CD14-positive monocyte (primary cell): ENCODE results near the gene ANTKMT. TPM values are rescaled to one million over a fixed set of nuclear protein-coding genes. Genes with fewer than 3 reads are reported as not detected.
A peak's percentile ranks its signal among the peaks of the same experiment; 100 is the strongest.

Source experiments
- DNase-seq, 3 donors: peaks; one replicate each; pipeline ENCODE4 v3.0.0-alpha.2; 2011 to 2022
- H2AFZ ChIP-seq: 2 replicates; pipeline ENCODE4 v1.6.0; 2012; ENCODE audit warnings: mild to moderate bottlenecking, low read depth, low read length, inconsistent platforms; ENCODE audit not compliant: insufficient read depth, poor library complexity, severe bottlenecking
- H3K27ac ChIP-seq, 2 donors: 1 replicate in 1 of 2; 2 replicates in 1 of 2; pipeline ENCODE4 v1.5.1; 2012 to 2013; ENCODE audit warnings: low read length in 2 of 2, control low read depth in 1 of 2, inconsistent platforms in 1 of 2, low read depth in 1 of 2, mild to moderate bottlenecking in 1 of 2
- H3K27me3 ChIP-seq, 2 donors: one replicate each; pipeline versions ENCODE4 v1.6.0 to v1.6.1; 2011 to 2013; ENCODE audit warnings: low read length in 2 of 2; ENCODE audit not compliant: control insufficient read depth in 2 of 2, insufficient read depth in 2 of 2
- H3K36me3 ChIP-seq, 2 donors: replicated peaks in 1 of 2; 1 replicate in 1 of 2; 2 replicates in 1 of 2; pipeline versions ENCODE4 v1.5.1 to v1.6.1; 2012 to 2013; ENCODE audit warnings: low read length in 2 of 2, control low read depth in 1 of 2, inconsistent platforms in 1 of 2, mild to moderate bottlenecking in 1 of 2; ENCODE audit not compliant: insufficient read depth in 2 of 2, control insufficient read depth in 1 of 2
- H3K4me1 ChIP-seq, 2 donors: 1 replicate in 1 of 2; 2 replicates in 1 of 2; pipeline versions ENCODE4 v1.5.1 to v1.6.1; 2012 to 2013; ENCODE audit warnings: low read length in 2 of 2, control low read depth in 1 of 2, inconsistent platforms in 1 of 2, mild to moderate bottlenecking in 1 of 2, moderate library complexity in 1 of 2; ENCODE audit not compliant: insufficient read depth in 2 of 2, control insufficient read depth in 1 of 2
- H3K4me2 ChIP-seq: replicated peaks from 2 replicates; pipeline ENCODE3; 2012; ENCODE audit warnings: low read length, moderate library complexity, mild to moderate bottlenecking; ENCODE audit not compliant: poor library complexity, severe bottlenecking; ENCODE audit errors: extremely low read depth
- H3K4me3 ChIP-seq, 3 experiments: fragments of 200-600 bp in 1 of 3; sonication (generic) in 1 of 3; replicated peaks in 1 of 3; 1 replicate in 2 of 3; 2 replicates in 1 of 3; pipeline ENCODE4 v1.5.1; 2011 to 2013; ENCODE audit warnings: low read length in 3 of 3, mild to moderate bottlenecking in 3 of 3, control low read depth in 2 of 3, low read depth in 2 of 3, inconsistent platforms in 1 of 3, moderate library complexity in 1 of 3
- H3K79me2 ChIP-seq: 2 replicates; pipeline ENCODE4 v1.6.0; 2012; ENCODE audit warnings: mild to moderate bottlenecking, control low read depth, inconsistent platforms, low read length, moderate library complexity; ENCODE audit not compliant: insufficient read depth
- H3K9ac ChIP-seq: 2 replicates; pipeline ENCODE4 v1.6.0; 2017; ENCODE audit warnings: low read length, mild to moderate bottlenecking; ENCODE audit not compliant: insufficient read depth, poor library complexity, severe bottlenecking
- H3K9me3 ChIP-seq, 2 donors: replicated peaks in 1 of 2; 1 replicate in 1 of 2; 2 replicates in 1 of 2; pipeline versions ENCODE4 v1.5.1 to v1.6.1; 2012 to 2013; ENCODE audit warnings: low read length in 2 of 2, control low read depth in 1 of 2; ENCODE audit not compliant: control insufficient read depth in 1 of 2, insufficient read depth in 1 of 2
- H4K20me1 ChIP-seq: 2 replicates; pipeline ENCODE4 v1.6.0; 2012; ENCODE audit warnings: mild to moderate bottlenecking, low read length, control low read depth, moderate library complexity; ENCODE audit not compliant: insufficient read depth
- H3K27ac Mint-ChIP-seq, 7 donors: one replicate each; pipeline ENCODE4 v1.8.0; 2020; ENCODE audit warnings: mild to moderate bottlenecking in 7 of 7, mixed read lengths in 7 of 7, moderate library complexity in 6 of 7, inconsistent platforms in 2 of 7
- H3K27me3 Mint-ChIP-seq, 3 donors: one replicate each; pipeline ENCODE4 v1.8.0; 2021 to 2022; ENCODE audit warnings: low read depth in 3 of 3, mild to moderate bottlenecking in 3 of 3, mixed read lengths in 3 of 3, moderate library complexity in 3 of 3, inconsistent platforms in 1 of 3
- H3K36me3 Mint-ChIP-seq, 2 donors: one replicate each; pipeline ENCODE4 v1.8.0; 2020; ENCODE audit warnings: mixed read lengths in 2 of 2, inconsistent platforms in 1 of 2, mild to moderate bottlenecking in 1 of 2
- H3K4me1 Mint-ChIP-seq: one replicate; pipeline ENCODE4 v1.8.0; 2020; ENCODE audit warnings: mild to moderate bottlenecking, mixed read lengths
- H3K4me3 Mint-ChIP-seq, 2 donors: one replicate each; pipeline ENCODE4 v1.8.0; 2020; ENCODE audit warnings: mild to moderate bottlenecking in 2 of 2, mixed read lengths in 2 of 2, moderate library complexity in 1 of 2
- H3K9me3 Mint-ChIP-seq, 7 donors: one replicate each; pipeline ENCODE4 v1.8.0; 2020 to 2022; ENCODE audit warnings: mixed read lengths in 7 of 7, mild to moderate bottlenecking in 6 of 7, moderate library complexity in 6 of 7, inconsistent platforms in 2 of 7
- CTCF ChIP-seq: fragments of 200-600 bp; IDR thresholded peaks from one replicate; pipeline ENCODE4 v1.8.0; 2022; ENCODE audit warnings: antibody characterized with exemption, mild to moderate bottlenecking
- WGBS: methylation state at CpG from one replicate; pipeline ENCODE4 v1.1.5; 2013; ENCODE audit warnings: missing lambda C conversion rate; ENCODE audit not compliant: insufficient coverage; 5-methylcytosine and 5-hydroxymethylcytosine counted together
- intact Hi-C, 2 donors: fragments of 100-400 bp; cut with micrococcal nuclease; formaldehyde crosslinking; loops; one replicate each; pipeline versions ENCODE4 v1.15.0 to v1.15.1; 2023
- polyA plus RNA-seq, 3 donors: library from polyadenylated mRNA; depleted of rRNA in 1 of 3; unstranded in 2 of 3; stranded (reverse) in 1 of 3; fragments of 300-500 nt in 2 of 3; fragments of >200 nt in 1 of 3; fragmentation: Illumina TruSeq in 2 of 3; gene quantifications; 1 replicate in 2 of 3; 2 replicates in 1 of 3; pipeline ENCODE4 v1.2.3, GENCODE V29; 2012 to 2021

The ANTKMT gene
- polyA plus RNA-seq, 3 donors: 21.5 to 56.3 (median 34.4) TPM

DNA sequence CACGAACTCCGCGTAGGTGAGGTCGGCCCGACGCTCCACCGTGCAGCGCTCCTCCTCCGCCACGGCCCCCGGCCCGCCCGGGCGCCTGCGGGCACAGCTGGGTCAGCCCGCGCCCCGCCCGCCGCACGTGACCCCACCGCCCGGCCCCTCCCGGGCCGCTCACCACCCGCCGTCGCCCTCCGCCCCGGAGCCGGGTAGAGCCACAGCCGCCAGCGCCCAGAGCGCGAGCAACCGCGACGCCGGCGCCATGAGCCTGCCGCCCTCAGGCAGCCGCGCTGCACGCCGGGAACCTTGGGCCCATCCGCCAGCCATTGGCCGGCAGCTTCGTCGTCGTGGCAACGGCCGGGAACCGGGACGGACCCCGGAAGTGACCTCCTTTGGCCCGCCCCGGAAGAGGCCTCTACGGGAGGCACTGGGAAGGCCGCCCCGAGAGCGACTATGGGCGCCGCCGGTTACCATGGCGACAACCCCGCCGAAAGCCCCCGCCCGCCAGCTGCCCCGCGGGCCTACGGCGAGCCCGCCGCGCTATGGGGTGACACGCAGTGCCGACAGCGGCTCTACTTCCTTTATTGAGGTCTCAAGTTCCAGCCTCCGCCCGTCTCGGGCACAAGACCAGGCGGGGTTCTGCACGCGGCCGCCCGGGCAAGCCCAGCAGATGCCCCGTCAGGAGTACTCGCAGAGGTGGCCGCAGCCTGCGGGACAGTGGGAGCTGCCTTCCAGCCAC is 36.7 kb upstream of the ANTKMT start, which contains the start of gene JMJD8:
Gene JMJD8, minus strand, starts transcription at position 264 of the 724 bp plus-strand sequence. Its CDS starts 15 bp downstream, at position 249.
- Mint-ChIP-seq H3K9me3 (no peaks in the 10 kb centered on the region), H3K4me1 (peaks cover 30% of the 10 kb centered on the region), H3K27me3 (peaks cover 0 to 2% (median 0%) of the 10 kb centered on the region in 3 donors), H3K27ac (peak within 1 kb of the TSS; percentile 54 to 90 (median 88)), H3K4me3 (peak within 1 kb of the TSS; percentile 73 to 79), H3K36me3 (peaks cover 26 to 39% of the 10 kb centered on the region in 2 donors)
- peak; percentile 94 to 97 (median 97) for DNase-seq
- Histone ChIP-seq H3K27ac (peak within 1 kb of the TSS; percentile 48 to 69), H2AFZ (peak within 1 kb of the TSS; percentile 76), H3K4me3 (peak within 1 kb of the TSS; percentile 41 to 78 (median 52)), H3K4me2 (peak within 1 kb of the TSS; percentile 86), H3K79me2 (peaks cover 33% of the 10 kb centered on the region), H3K9me3 (no peaks in the 10 kb centered on the region), H3K9ac (peak within 1 kb of the TSS; percentile 57), H4K20me1 (peaks cover 36% of the 10 kb centered on the region), H3K27me3 (no peaks in the 10 kb centered on the region), H3K4me1 (peaks cover 41 to 66% of the 10 kb centered on the region in 2 donors), H3K36me3 (peaks cover 20 to 21% of the 10 kb centered on the region in 2 donors)
- intact Hi-C loops: loop anchor here (5.0 kb wide), 2 partner anchors 47 to 97 kb away; partner anchors contain the start of gene METTL26 (in 1 of the 2)
- TF ChIP-seq CTCF: no peak
- 1% methylated on average over 91 of the region's 91 CpGs for WGBS

- Mint-ChIP-seq H3K27ac (peak overlapping the region in 3 of 7 donors; percentile 19 to 55 (median 50)), H3K27me3 (no peaks in the 10 kb centered on the region), H3K9me3 (no peaks in the 10 kb centered on the region), H3K36me3 (peaks cover 26 to 39% of the 10 kb centered on the region in 2 donors), H3K4me3 (no peak overlapping the region), H3K4me1 (peaks cover 33% of the 10 kb centered on the region)
- H3K4me1 ChIP-seq: peaks cover 45 to 67% of the 10 kb centered on the region in 2 donors
- no peaks in the 10 kb centered on the region for H3K9me3 ChIP-seq
- H4K20me1 ChIP-seq: peaks cover 36% of the 10 kb centered on the region
- H3K9ac ChIP-seq: no peak overlapping the region
- 94% methylated on average over 60 of the region's 61 CpGs for WGBS
- no peak overlapping the region for H3K27ac ChIP-seq
- H3K79me2 ChIP-seq: peaks cover 33% of the 10 kb centered on the region
- no peak for DNase-seq
- H3K4me2 ChIP-seq: peak overlapping the region; percentile 86
- H3K36me3 ChIP-seq: peaks cover 20 to 21% of the 10 kb centered on the region in 2 donors
- H2AFZ ChIP-seq: no peak overlapping the region
- TF ChIP-seq CTCF: no peak
- H3K4me3 ChIP-seq: no peak overlapping the region
- H3K27me3 ChIP-seq: no peaks in the 10 kb centered on the region
- intact Hi-C loops: loop anchor here (5.0 kb wide), 2 partner anchors 48 to 98 kb away; partner anchors contain the start of gene METTL26 (in 1 of the 2)
These were observed 35.8 kb upstream of the ANTKMT start for GRCh38 chr16:684961-685696.
